Spinal cord (tissue), 10 donors: ENCODE results near the gene MPDU1. TPM values are rescaled to one million over a fixed set of nuclear protein-coding genes. Genes with fewer than 3 reads are reported as not detected.
A peak's percentile ranks its signal among the peaks of the same experiment; 100 is the strongest.

Experiments
- DNase-seq, 6 donors: peaks; one replicate each; pipeline versions ENCODE4 v3.0.0 to v3.0.0-alpha.2; 2013 to 2015; ENCODE audit warnings: low spot score in 6 of 6, low read depth in 4 of 6
- H3K27ac ChIP-seq: one replicate; pipeline ENCODE4 v1.5.1; 2013; ENCODE audit warnings: low read depth, low read length, control low read depth
- H3K27me3 ChIP-seq: one replicate; pipeline ENCODE4 v1.6.1; 2013; ENCODE audit warnings: low read length; ENCODE audit not compliant: control insufficient read depth, insufficient read depth
- H3K36me3 ChIP-seq: one replicate; pipeline ENCODE4 v1.6.1; 2013; ENCODE audit warnings: low read length; ENCODE audit not compliant: control insufficient read depth, insufficient read depth
- H3K4me1 ChIP-seq: one replicate; pipeline ENCODE4 v1.6.1; 2013; ENCODE audit warnings: low read length; ENCODE audit not compliant: control insufficient read depth, insufficient read depth
- H3K4me3 ChIP-seq: one replicate; pipeline ENCODE4 v1.5.1; 2013; ENCODE audit warnings: low read depth, low read length, control low read depth
- H3K9me3 ChIP-seq: one replicate; pipeline ENCODE4 v1.6.1; 2013; ENCODE audit warnings: low read length; ENCODE audit not compliant: control insufficient read depth, insufficient read depth
- WGBS: methylation state at CpG from one replicate; pipeline ENCODE4 v1.1.5; 2013; ENCODE audit warnings: missing lambda C conversion rate; ENCODE audit not compliant: insufficient coverage; 5-methylcytosine and 5-hydroxymethylcytosine counted together
- polyA plus RNA-seq, 2 donors: library from polyadenylated mRNA; unstranded; fragments of 120-200 nt; gene quantifications; one replicate each; pipeline ENCODE4 v1.2.1, GENCODE V29; 2013; ENCODE audit not compliant: insufficient read length in 2 of 2
- total RNA-seq, 2 donors: library from RNA; depleted of rRNA in 1 of 2; stranded (reverse); fragments of 120-200 nt in 1 of 2; fragments of >200 nt in 1 of 2; gene quantifications; one replicate each; pipeline versions ENCODE4 v1.2.3 to v1.2.4, GENCODE V29; 2013 to 2014
- donor health status: healthy.

The MPDU1 gene
- total and polyA plus RNA-seq, 4 donors, result 41.2 to 96.7 (median 84.9) TPM

DNA sequence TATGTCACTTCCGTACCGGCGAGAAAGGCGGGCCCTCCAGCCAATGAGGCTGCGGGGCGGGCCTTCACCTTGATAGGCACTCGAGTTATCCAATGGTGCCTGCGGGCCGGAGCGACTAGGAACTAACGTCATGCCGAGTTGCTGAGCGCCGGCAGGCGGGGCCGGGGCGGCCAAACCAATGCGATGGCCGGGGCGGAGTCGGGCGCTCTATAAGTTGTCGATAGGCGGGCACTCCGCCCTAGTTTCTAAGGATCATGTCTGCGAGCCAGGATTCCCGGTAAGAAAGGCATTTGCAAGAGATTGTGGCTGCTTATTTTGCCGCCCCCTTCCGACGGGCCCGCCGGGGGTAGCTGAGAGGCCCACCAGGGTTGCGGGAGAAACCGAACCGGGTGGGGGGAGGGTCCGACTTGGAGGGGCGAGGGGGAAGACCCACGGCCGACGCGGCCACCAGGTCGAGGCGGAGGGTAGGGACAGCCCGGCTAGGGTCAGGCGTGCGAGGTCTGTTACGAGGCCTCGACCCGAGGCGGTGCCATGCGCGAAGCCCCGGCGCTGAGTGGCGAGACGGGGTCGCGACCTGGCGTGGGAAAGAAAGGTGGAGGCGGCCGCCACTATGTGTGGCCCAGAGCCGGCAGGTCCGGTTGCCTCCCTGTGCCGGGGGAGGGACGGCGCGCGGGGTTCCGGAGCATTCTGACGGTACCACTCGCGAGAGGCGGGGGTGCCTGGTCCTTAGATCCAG is 10.9 kb upstream of the MPDU1 start:
- no peaks in the 10 kb centered on the region for H3K27me3 ChIP-seq
- H3K4me3 ChIP-seq, result peak overlapping the region; percentile 100
- H3K36me3 ChIP-seq, result peaks cover 60% of the 10 kb centered on the region
- H3K27ac ChIP-seq, result peak overlapping the region; percentile 97
- H3K4me1 ChIP-seq, result peaks cover 24% of the 10 kb centered on the region
- DNase-seq, result peak; percentile 93 to 100 (median 98)
- no peaks in the 10 kb centered on the region for H3K9me3 ChIP-seq
- WGBS, result under 1% methylated on average over 73 of the region's 73 CpGs

DNA sequence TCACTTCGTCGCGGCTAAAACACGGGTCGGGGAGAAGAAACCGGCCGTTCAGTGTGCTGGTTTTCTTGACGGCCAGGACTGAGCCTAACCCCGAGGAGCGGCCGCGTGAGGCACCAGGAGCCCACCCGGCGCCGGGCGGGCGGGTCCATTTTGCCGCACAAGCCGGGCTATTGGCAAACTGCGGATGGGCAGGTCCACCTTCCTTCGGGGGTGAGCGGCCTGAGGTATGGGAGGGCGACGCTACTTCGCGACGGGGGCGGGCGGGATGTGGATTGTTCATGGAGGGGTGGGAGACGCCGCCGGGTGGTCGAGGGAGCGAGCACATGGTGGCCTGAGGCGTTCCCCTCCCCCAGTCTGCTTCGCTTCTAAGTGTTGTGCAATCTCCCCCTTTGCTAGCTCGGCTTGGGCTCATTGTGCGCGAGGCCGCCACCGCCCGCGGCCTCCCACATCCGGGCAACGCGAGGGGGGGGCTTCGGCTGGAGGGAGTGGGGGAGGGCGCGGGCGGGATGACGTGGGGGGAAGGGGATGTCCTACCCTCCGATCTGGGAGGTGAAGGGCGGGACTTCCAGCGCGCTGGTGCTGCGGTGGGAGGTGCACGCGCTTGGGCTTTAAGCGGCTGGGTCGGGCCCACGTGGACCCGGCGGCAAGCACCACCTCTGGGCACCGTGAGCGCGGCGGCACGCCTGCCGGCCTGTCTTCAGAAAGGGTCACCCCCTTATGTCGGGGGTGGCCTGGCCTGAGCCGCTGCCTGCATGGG is 10.2 kb upstream of the MPDU1 start:
- Histone ChIP-seq H3K4me1 (peaks cover 24% of the 10 kb centered on the region), H3K27ac (peak overlapping the region; percentile 97), H3K36me3 (peaks cover 63% of the 10 kb centered on the region), H3K9me3 (no peaks in the 10 kb centered on the region), H3K4me3 (peak overlapping the region; percentile 100), H3K27me3 (no peaks in the 10 kb centered on the region)
- DNase-seq, result peak in 5 of 6 donors; percentile 64 to 97 (median 89)
- WGBS, result under 1% methylated on average over 63 of the region's 71 CpGs

- H3K27ac ChIP-seq, result peak overlapping the region; percentile 97
- peak overlapping the region; percentile 100 for H3K4me3 ChIP-seq
- 33% methylated on average over 8 of the region's 15 CpGs for WGBS
- no peak for DNase-seq
- H3K4me1 ChIP-seq, result peaks cover 28% of the 10 kb centered on the region
- H3K9me3 ChIP-seq, result no peaks in the 10 kb centered on the region
- peaks cover 70% of the 10 kb centered on the region for H3K36me3 ChIP-seq
- H3K27me3 ChIP-seq, result no peaks in the 10 kb centered on the region
Observed at GRCh38 chr17:7574176-7574953, 9.3 kb upstream of the MPDU1 start.

- H3K4me3 ChIP-seq, result no peak overlapping the region
Observed at GRCh38 chr17:7575481-7575883, 8.2 kb upstream of the MPDU1 start.

DNA sequence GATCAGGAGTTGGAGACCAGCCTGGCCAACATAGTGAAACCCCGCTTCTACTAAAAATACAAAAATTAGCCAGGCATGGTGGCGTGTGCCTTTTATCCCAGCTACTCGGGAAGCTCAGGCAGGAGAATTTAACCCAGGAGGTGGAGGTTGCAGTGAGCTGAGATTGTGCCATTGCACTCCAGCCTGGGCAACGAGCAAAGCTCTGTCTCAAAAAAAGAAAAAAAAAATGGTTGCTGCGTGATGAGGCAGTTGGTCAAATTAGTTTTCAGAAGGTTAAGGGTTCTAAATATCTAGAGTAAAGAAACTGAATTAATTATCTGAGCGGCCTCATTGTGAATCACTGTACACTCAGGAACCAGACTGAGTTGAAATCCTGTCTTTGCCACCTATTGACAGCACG is 7.7 kb upstream of the MPDU1 start:
- Histone ChIP-seq H3K4me1 (peaks cover 43% of the 10 kb centered on the region), H3K27me3 (no peaks in the 10 kb centered on the region), H3K9me3 (no peaks in the 10 kb centered on the region), H3K4me3 (no peak overlapping the region), H3K36me3 (peaks cover 78% of the 10 kb centered on the region), H3K27ac (no peak overlapping the region)
- DNase-seq, result no peak
- 88% methylated on average over 5 of the region's 7 CpGs for WGBS

More at GRCh38 chr17:7575481-7575883, 8.2 kb upstream of the MPDU1 start:
- DNase-seq, result no peak
- Histone ChIP-seq H3K27ac (no peak overlapping the region), H3K27me3 (no peaks in the 10 kb centered on the region), H3K36me3 (peaks cover 78% of the 10 kb centered on the region), H3K9me3 (no peaks in the 10 kb centered on the region), H3K4me1 (peaks cover 38% of the 10 kb centered on the region)
- WGBS, result 88% methylated on average over 1 of the region's 1 CpG

- H3K4me3 ChIP-seq, result no peak overlapping the region
- H3K36me3 ChIP-seq, result peaks cover 80% of the 10 kb centered on the region
- DNase-seq, result no peak
- H3K27me3 ChIP-seq, result no peaks in the 10 kb centered on the region
- H3K27ac ChIP-seq, result no peak overlapping the region
- peaks cover 46% of the 10 kb centered on the region for H3K4me1 ChIP-seq
- no peaks in the 10 kb centered on the region for H3K9me3 ChIP-seq
- WGBS, result 89% methylated on average over 14 of the region's 14 CpGs
Observed at GRCh38 chr17:7576432-7576937, 7.2 kb upstream of the MPDU1 start.

DNA sequence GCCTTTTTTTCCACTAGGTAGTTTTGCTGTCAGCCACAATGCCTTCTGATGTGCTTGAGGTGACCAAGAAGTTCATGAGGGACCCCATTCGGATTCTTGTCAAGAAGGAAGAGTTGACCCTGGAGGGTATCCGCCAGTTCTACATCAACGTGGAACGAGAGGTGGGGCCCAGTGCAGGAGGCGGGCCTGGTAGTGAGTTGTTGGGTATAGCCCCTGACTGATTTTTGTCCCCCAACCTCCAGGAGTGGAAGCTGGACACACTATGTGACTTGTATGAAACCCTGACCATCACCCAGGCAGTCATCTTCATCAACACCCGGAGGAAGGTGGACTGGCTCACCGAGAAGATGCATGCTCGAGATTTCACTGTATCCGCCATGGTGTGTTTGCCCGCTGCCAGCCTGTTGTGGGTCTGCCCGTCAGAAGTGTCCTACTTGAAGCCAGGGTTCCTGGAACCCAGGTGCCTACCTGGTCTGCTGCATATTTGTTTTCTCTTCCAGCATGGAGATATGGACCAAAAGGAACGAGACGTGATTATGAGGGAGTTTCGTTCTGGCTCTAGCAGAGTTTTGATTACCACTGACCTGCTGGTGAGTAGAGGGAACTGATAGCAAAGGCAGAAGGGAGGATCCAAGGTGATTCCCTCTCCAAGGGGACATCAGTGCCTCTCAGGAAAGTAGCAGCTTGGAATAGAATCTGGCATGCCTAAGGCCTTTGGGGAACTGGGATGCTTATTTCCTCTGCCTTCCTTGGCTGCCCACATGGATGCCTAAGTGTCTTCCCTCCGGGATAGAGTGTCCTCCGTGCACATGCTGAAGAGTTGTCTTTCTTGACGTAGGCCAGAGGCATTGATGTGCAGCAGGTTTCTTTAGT is 6.1 kb upstream of the MPDU1 start:
- H3K4me3 ChIP-seq, result no peak overlapping the region
- peaks cover 50% of the 10 kb centered on the region for H3K4me1 ChIP-seq
- peaks cover 89% of the 10 kb centered on the region for H3K36me3 ChIP-seq
- H3K27me3 ChIP-seq, result no peaks in the 10 kb centered on the region
- H3K27ac ChIP-seq, result no peak overlapping the region
- 79% methylated on average over 11 of the region's 17 CpGs for WGBS
- no peaks in the 10 kb centered on the region for H3K9me3 ChIP-seq
- DNase-seq, result no peak

DNA sequence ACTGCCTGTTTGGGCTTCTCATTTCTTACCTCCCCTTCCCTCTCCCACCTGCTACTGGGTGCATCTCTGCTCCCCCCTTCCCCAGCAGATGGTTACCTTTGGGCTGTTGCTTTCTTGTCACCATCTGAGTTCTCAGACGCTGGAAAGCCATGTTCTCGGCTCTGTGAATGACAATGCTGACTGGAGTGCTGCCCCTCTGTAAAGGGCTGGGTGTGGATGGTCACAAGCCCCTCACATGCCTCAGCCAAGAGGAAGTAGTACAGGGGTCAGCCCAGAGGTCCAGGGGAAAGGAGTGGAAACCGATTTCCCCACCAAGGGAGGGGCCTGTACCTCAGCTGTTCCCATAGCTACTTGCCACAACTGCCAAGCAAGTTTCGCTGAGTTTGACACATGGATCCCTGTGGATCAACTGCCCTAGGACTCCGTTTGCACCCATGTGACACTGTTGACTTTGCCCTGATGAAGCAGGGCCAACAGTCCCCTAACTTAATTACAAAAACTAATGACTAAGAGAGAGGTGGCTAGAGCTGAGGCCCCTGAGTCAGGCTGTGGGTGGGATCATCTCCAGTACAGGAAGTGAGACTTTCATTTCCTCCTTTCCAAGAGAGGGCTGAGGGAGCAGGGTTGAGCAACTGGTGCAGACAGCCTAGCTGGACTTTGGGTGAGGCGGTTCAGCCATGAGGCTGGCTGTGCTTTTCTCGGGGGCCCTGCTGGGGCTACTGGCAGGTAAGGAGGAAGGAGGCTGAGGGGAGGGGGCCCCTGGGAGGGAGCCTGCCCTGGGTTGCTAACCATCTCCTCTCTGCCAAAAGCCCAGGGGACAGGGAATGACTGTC is 4.4 kb upstream of the MPDU1 start, which contains the start of gene CD68:
CD68 (plus strand) TSS at position 638 of the 833 bp plus-strand sequence; CDS start at position 678, 40 bp downstream.
- peak in 1 of 6 donors; percentile 43 for DNase-seq
- WGBS, result 33% methylated on average over 6 of the region's 7 CpGs
- peaks cover 56% of the 10 kb centered on the region for H3K4me1 ChIP-seq
- H3K9me3 ChIP-seq, result no peaks in the 10 kb centered on the region
- H3K36me3 ChIP-seq, result peaks cover 88% of the 10 kb centered on the region
- no peaks in the 10 kb centered on the region for H3K27me3 ChIP-seq
- peak within 1 kb of the TSS; percentile 57 for H3K27ac ChIP-seq
- H3K4me3 ChIP-seq, result no peak within 1 kb of the TSS
